GM18861 (cell line): Measurements from ENCODE around the gene LIN37.
"Not testable (repeated sequence)": the region's sequence is repeated elsewhere in the genome, so short reads cannot be mapped to it uniquely, and the experiment has no call there.

Source experiments
- ATAC-seq: cut with Tn5 transposase; IDR thresholded peaks from one replicate; pipeline ENCODE4 v1.9.1; 2021; ENCODE audit not compliant: unreplicated experiment

Gene LIN37

GRCh38 chr19:35719402-35720162, 28.8 kb upstream of the LIN37 start:
- ATAC-seq, result no peak

GRCh38 chr19:35720163-35720524, 28.2 kb upstream of the LIN37 start:
- no peak for ATAC-seq

- ATAC-seq, result no peak
Observed at GRCh38 chr19:35720648-35721047, 27.7 kb upstream of the LIN37 start.

- no peak for ATAC-seq
Observed at GRCh38 chr19:35721374-35721773, 27.0 kb upstream of the LIN37 start.

- no peak for ATAC-seq
Observed at GRCh38 chr19:35722461-35722860, 25.9 kb upstream of the LIN37 start.

GRCh38 chr19:35722897-35723296, 25.5 kb upstream of the LIN37 start:
- no peak for ATAC-seq

GRCh38 chr19:35723671-35724070, 24.7 kb upstream of the LIN37 start:
- ATAC-seq, result no peak

GRCh38 chr19:35724132-35724531, 24.2 kb upstream of the LIN37 start:
- not testable (repeated sequence) for ATAC-seq

GRCh38 chr19:35724560-35724959, 23.8 kb upstream of the LIN37 start:
- ATAC-seq, result no peak

GRCh38 chr19:35725216-35725861, 23.0 kb upstream of the LIN37 start:
- ATAC-seq, result no peak

- no peak for ATAC-seq
Observed at GRCh38 chr19:35727053-35727955, 21.1 kb upstream of the LIN37 start.

- ATAC-seq, result no peak
Observed at GRCh38 chr19:35727956-35728706, 20.2 kb upstream of the LIN37 start.

GRCh38 chr19:35729021-35729420, 19.4 kb upstream of the LIN37 start:
- no peak for ATAC-seq

- no peak for ATAC-seq
Observed at GRCh38 chr19:35729763-35730162, 18.6 kb upstream of the LIN37 start.

GRCh38 chr19:35730326-35730725, 18.1 kb upstream of the LIN37 start:
- ATAC-seq, result no peak

GRCh38 chr19:35731353-35731752, 17.0 kb upstream of the LIN37 start:
- ATAC-seq, result no peak

GRCh38 chr19:35731779-35732405, 16.5 kb upstream of the LIN37 start:
- no peak for ATAC-seq

- no peak for ATAC-seq
Observed at GRCh38 chr19:35732540-35733179, 15.7 kb upstream of the LIN37 start.

- ATAC-seq, result no peak
Observed at GRCh38 chr19:35733180-35734125, 14.9 kb upstream of the LIN37 start.
